Measurements from ENCODE around the gene SPDYE11.
"Not testable (repeated sequence)": the region's sequence is repeated elsewhere in the genome, so short reads cannot be mapped to it uniquely, and the experiment has no call there.

SPDYE11 gene

GRCh38 chr7:73057811-73058210 is at the start of gene SPDYE11:
Gene SPDYE11, minus strand, starts transcription at chr7:73057911. Its CDS starts 1,800 bp downstream, at chr7:73056111.
- DNase-seq (ENCODE audit: low spot score): not testable (repeated sequence)

- not testable (repeated sequence) for DNase-seq (ENCODE audit: low spot score)
These were observed 28.2 kb upstream of the SPDYE11 start, which contains the start of gene SPDYE9 for GRCh38 chr7:73085938-73086337. Gene SPDYE9, minus strand, starts transcription at chr7:73086038. Its CDS starts 1,800 bp downstream, at chr7:73084238.

- DNase-seq (ENCODE audit: low spot score): not testable (repeated sequence)
These were observed 28.0 kb downstream of the SPDYE11 start, which contains the start of gene SPDYE8 for GRCh38 chr7:73029666-73030065. Gene SPDYE8, minus strand, starts transcription at chr7:73029766. Its CDS starts 1,800 bp downstream, at chr7:73027966.

GRCh38 chr7:73006491-73006890 is 51.2 kb downstream of the SPDYE11 start:
- DNase-seq (ENCODE audit: low spot score): not testable (repeated sequence)

GRCh38 chr7:73005693-73006447 is 51.8 kb downstream of the SPDYE11 start:
- not testable (repeated sequence) for DNase-seq (ENCODE audit: low spot score)

- DNase-seq (ENCODE audit: low spot score): not testable (repeated sequence)
These were observed 52.4 kb downstream of the SPDYE11 start for GRCh38 chr7:73005356-73005692.

- DNase-seq (ENCODE audit: low spot score): not testable (repeated sequence)
These were observed 59.7 kb downstream of the SPDYE11 start for GRCh38 chr7:72997887-72998468.

Measured in left forelimb (tissue), 1 donor.